WTC11 (cell line): ENCODE results near the gene CSF1. TPM values are rescaled to one million over a fixed set of nuclear protein-coding genes. Genes with fewer than 3 reads are reported as not detected.
"Not testable (repeated sequence)": the region's sequence is repeated elsewhere in the genome, so short reads cannot be mapped to it uniquely, and the experiment has no call there.

ENCODE experiments used
- ATAC-seq: fragments of 200-7000 bp; cut with Tn5 transposase; 2 replicates; pipeline ENCODE4 v1.10.0; 2021; ENCODE audit warnings: mild to moderate bottlenecking, moderate library complexity
- CTCF ChIA-PET: fragments of 300-600 bp; sonication (Branson Sonifier 250); formaldehyde crosslinking; loops from one replicate; lab custom pipeline; 2021; ENCODE audit warnings: antibody characterized with exemption; lab: Charles Lee
- POLR2A ChIA-PET: fragments of 350-600 bp; sonication (Branson Sonifier 250); formaldehyde crosslinking; loops from one replicate; lab custom pipeline; 2021; ENCODE audit warnings: antibody characterized with exemption; lab: Charles Lee
- DNase-seq: peaks from one replicate; pipeline ENCODE4 v3.0.0; 2021; ENCODE audit warnings: low spot score
- H3K27ac Mint-ChIP-seq: 2 replicates; pipeline ENCODE4 v1.8.0; 2021; ENCODE audit warnings: mixed read lengths
- H3K27me3 Mint-ChIP-seq: 2 replicates; pipeline ENCODE4 v1.8.0; 2021; ENCODE audit warnings: low read depth, mild to moderate bottlenecking, moderate library complexity, mixed read lengths
- H3K36me3 Mint-ChIP-seq: 2 replicates; pipeline ENCODE4 v1.8.0; 2021; ENCODE audit warnings: mixed read lengths
- H3K4me1 Mint-ChIP-seq: 2 replicates; pipeline ENCODE4 v1.8.0; 2022; ENCODE audit warnings: mixed read lengths
- H3K4me3 Mint-ChIP-seq: 2 replicates; pipeline ENCODE4 v1.8.0; 2021; ENCODE audit warnings: mild to moderate bottlenecking, moderate library complexity, mixed read lengths
- H3K9me3 Mint-ChIP-seq: 2 replicates; pipeline ENCODE4 v1.8.0; 2021; ENCODE audit warnings: mixed read lengths
- E2F5 ChIP-seq: sonication (generic); formaldehyde crosslinking; IDR thresholded peaks from 2 replicates; pipeline ENCODE4 v1.8.1; 2022; ENCODE audit warnings: mild to moderate bottlenecking, moderate library complexity, missing genetic modification reagents
- ESRRA ChIP-seq: sonication (generic); formaldehyde crosslinking; IDR thresholded peaks from 2 replicates; pipeline ENCODE4 v1.8.1; 2022; ENCODE audit warnings: mild to moderate bottlenecking, missing genetic modification reagents, borderline replicate concordance
- FOXP1 ChIP-seq: sonication (generic); formaldehyde crosslinking; IDR thresholded peaks from 2 replicates; pipeline ENCODE4 v1.8.0; 2022; ENCODE audit warnings: missing genetic modification reagents, mild to moderate bottlenecking, moderate library complexity, borderline replicate concordance
- GABPB1 ChIP-seq: sonication (generic); formaldehyde crosslinking; IDR thresholded peaks from 2 replicates; pipeline ENCODE4 v1.8.1; 2023; ENCODE audit warnings: mild to moderate bottlenecking, missing genetic modification reagents
- GTF2I ChIP-seq: fragments of 250-450 bp; sonication (Bioruptor Pico); conservative IDR thresholded peaks from 2 replicates; pipeline ENCODE4 v1.4.0; 2021; ENCODE audit warnings: mild to moderate bottlenecking
- IRF2 ChIP-seq: sonication (generic); formaldehyde crosslinking; IDR thresholded peaks from 2 replicates; pipeline ENCODE4 v1.8.0; 2022; ENCODE audit warnings: low read depth, missing genetic modification reagents, borderline replicate concordance
- KAT7 ChIP-seq: sonication (generic); formaldehyde crosslinking; IDR thresholded peaks from 2 replicates; pipeline ENCODE4 v1.8.1; 2023; ENCODE audit warnings: missing genetic modification reagents, mild to moderate bottlenecking, borderline replicate concordance
- NFE2L1 ChIP-seq: sonication (generic); formaldehyde crosslinking; IDR thresholded peaks from 2 replicates; pipeline ENCODE4 v1.8.1; 2023; ENCODE audit warnings: missing genetic modification reagents
- NFYB ChIP-seq: sonication (generic); formaldehyde crosslinking; conservative IDR thresholded peaks from 2 replicates; pipeline ENCODE4 v1.8.0; 2022; ENCODE audit warnings: low read depth, missing genetic modification reagents
- NR2C2 ChIP-seq: sonication (generic); formaldehyde crosslinking; IDR thresholded peaks from 2 replicates; pipeline ENCODE4 v1.8.0; 2022; ENCODE audit warnings: mild to moderate bottlenecking, missing genetic modification reagents
- NR3C1 ChIP-seq: sonication (generic); formaldehyde crosslinking; conservative IDR thresholded peaks from 2 replicates; pipeline ENCODE4 v1.8.1; 2023; ENCODE audit warnings: low read depth, mild to moderate bottlenecking, missing genetic modification reagents
- OVOL2 ChIP-seq: fragments of 250-450 bp; sonication (Bioruptor Pico); IDR thresholded peaks from 2 replicates; pipeline ENCODE4 v1.9.0; 2021; ENCODE audit warnings: mild to moderate bottlenecking, borderline replicate concordance
- PRRX2 ChIP-seq: fragments of 250-450 bp; sonication (Bioruptor Pico); IDR thresholded peaks from 2 replicates; pipeline ENCODE4 v1.8.0; 2021; ENCODE audit warnings: mild to moderate bottlenecking
- RELA ChIP-seq: sonication (generic); formaldehyde crosslinking; IDR thresholded peaks from 2 replicates; pipeline ENCODE4 v1.8.1; 2022; ENCODE audit warnings: missing genetic modification reagents, mild to moderate bottlenecking, borderline replicate concordance
- SMAD3 ChIP-seq: sonication (generic); formaldehyde crosslinking; IDR thresholded peaks from 2 replicates; pipeline ENCODE4 v1.8.0; 2022; ENCODE audit warnings: missing genetic modification reagents, mild to moderate bottlenecking, borderline replicate concordance
- SMAD4 ChIP-seq: sonication (generic); formaldehyde crosslinking; IDR thresholded peaks from 2 replicates; pipeline ENCODE4 v1.8.0; 2022; ENCODE audit warnings: mild to moderate bottlenecking, missing genetic modification reagents
- SOX15 ChIP-seq: fragments of 250-450 bp; sonication (Bioruptor Pico); IDR thresholded peaks from 2 replicates; pipeline ENCODE4 v1.9.0; 2021; ENCODE audit warnings: mild to moderate bottlenecking
- TP53 ChIP-seq: sonication (generic); formaldehyde crosslinking; IDR thresholded peaks from 2 replicates; pipeline ENCODE4 v1.8.1; 2023; ENCODE audit warnings: mild to moderate bottlenecking, missing genetic modification reagents
- ZBTB21 ChIP-seq: sonication (generic); formaldehyde crosslinking; IDR thresholded peaks from 2 replicates; pipeline ENCODE4 v1.8.1; 2023; ENCODE audit warnings: mild to moderate bottlenecking, missing genetic modification reagents, borderline replicate concordance
- ZNF317 ChIP-seq: sonication (generic); formaldehyde crosslinking; IDR thresholded peaks from 2 replicates; pipeline ENCODE4 v1.8.1; 2023; ENCODE audit warnings: low read depth, mild to moderate bottlenecking, moderate library complexity, missing genetic modification reagents, borderline replicate concordance
- ZNF396 ChIP-seq: fragments of 250-450 bp; sonication (Bioruptor Pico); IDR thresholded peaks from 2 replicates; pipeline ENCODE4 v1.8.0; 2021; ENCODE audit warnings: mild to moderate bottlenecking, moderate library complexity, borderline replicate concordance
- ZNF416 ChIP-seq: fragments of 250-450 bp; sonication (Bioruptor Pico); IDR thresholded peaks from 2 replicates; pipeline ENCODE4 v1.9.0; 2021; ENCODE audit warnings: mild to moderate bottlenecking, inconsistent platforms
- ZNF425 ChIP-seq: fragments of 250-450 bp; sonication (Bioruptor Pico); conservative IDR thresholded peaks from 2 replicates; pipeline ENCODE4 v1.9.0; 2021; ENCODE audit warnings: mild to moderate bottlenecking
- ZNF512 ChIP-seq: sonication (generic); formaldehyde crosslinking; IDR thresholded peaks from 2 replicates; pipeline ENCODE4 v1.8.1; 2022; ENCODE audit warnings: missing genetic modification reagents, borderline replicate concordance
- total RNA-seq: library from RNA; stranded (reverse); gene quantifications from 3 replicates; pipeline ENCODE4 v1.2.3, GENCODE V29; 2021
- TF ChIP-seq, protein P1 (sequence below): sonication (generic); formaldehyde crosslinking; IDR thresholded peaks from 2 replicates; pipeline ENCODE4 v1.8.0; 2022; ENCODE audit warnings: mild to moderate bottlenecking, missing genetic modification reagents
- TF ChIP-seq, protein P2 (sequence below): sonication (generic); formaldehyde crosslinking; IDR thresholded peaks from 2 replicates; pipeline ENCODE4 v1.8.0; 2022; ENCODE audit warnings: mild to moderate bottlenecking, missing genetic modification reagents

The CSF1 gene
- total RNA-seq, 1 experiment from 2014 or later: 3.0 TPM

GRCh38 chr1:109948285-109948630 is 37.6 kb downstream of the CSF1 start (continued):
- no peak for TF ChIP-seq ZNF396 (CRISPR knock-in tag)
- TF ChIP-seq, all 79 proteins: peak for 0

- H3K4me3 Mint-ChIP-seq: no peak overlapping the region
- no peak overlapping the region for H3K27ac Mint-ChIP-seq
- CTCF ChIA-PET: no interaction called here
- H3K36me3 Mint-ChIP-seq: no peaks in the 10 kb centered on the region
- POLR2A ChIA-PET: no interaction called here
- H3K9me3 Mint-ChIP-seq: peaks cover 3% of the 10 kb centered on the region
- ATAC-seq (no peak), DNase-seq (no peak)
- peaks cover 6% of the 10 kb centered on the region; the same call in 1 of the 2 replicates for H3K4me1 Mint-ChIP-seq
- TF ChIP-seq ZNF512 (CRISPR knock-in tag) (no peak), SOX15 (CRISPR knock-in tag) (no peak), OVOL2 (CRISPR knock-in tag) (no peak), FOXP1 (CRISPR knock-in tag) (no peak), KAT7 (CRISPR knock-in tag) (no peak), ZBTB21 (CRISPR knock-in tag) (no peak), NFE2L1 (CRISPR knock-in tag) (no peak), IRF2 (CRISPR knock-in tag) (no peak), ESRRA (CRISPR knock-in tag) (no peak)
- TF ChIP-seq, protein P1, sequence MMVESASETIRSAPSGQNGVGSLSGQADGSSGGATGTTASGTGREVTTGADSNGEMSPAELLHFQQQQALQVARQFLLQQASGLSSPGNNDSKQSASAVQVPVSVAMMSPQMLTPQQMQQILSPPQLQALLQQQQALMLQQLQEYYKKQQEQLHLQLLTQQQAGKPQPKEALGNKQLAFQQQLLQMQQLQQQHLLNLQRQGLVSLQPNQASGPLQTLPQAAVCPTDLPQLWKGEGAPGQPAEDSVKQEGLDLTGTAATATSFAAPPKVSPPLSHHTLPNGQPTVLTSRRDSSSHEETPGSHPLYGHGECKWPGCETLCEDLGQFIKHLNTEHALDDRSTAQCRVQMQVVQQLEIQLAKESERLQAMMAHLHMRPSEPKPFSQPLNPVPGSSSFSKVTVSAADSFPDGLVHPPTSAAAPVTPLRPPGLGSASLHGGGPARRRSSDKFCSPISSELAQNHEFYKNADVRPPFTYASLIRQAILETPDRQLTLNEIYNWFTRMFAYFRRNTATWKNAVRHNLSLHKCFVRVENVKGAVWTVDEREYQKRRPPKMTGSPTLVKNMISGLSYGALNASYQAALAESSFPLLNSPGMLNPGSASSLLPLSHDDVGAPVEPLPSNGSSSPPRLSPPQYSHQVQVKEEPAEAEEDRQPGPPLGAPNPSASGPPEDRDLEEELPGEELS (CRISPR knock-in tag): no peak
- H3K27me3 Mint-ChIP-seq: peaks cover 2% of the 10 kb centered on the region; the same call in 1 of the 2 replicates
Measured at GRCh38 chr1:109950038-109950437, 39.4 kb downstream of the CSF1 start.

DNA sequence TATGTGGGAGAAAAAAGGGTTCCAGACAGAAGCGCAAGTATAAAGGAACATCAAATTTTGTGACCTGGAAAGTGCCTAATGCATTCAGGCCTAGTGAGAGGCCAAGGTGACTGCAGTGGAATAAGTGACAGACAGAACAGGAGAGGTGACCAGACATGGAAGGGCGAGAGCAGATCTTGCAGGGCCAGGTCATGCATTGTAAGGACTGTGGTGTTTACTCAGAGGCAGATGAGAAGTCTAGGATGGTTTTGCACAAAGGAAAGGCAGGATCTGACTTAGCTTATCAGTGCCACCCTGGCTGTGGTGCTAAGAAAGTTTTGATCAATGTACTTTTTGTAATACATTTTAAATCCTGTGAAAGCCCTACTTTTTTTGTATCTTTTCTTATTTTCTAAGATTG is 39.9 kb downstream of the CSF1 start:
- ChIA-PET CTCF (no interaction called here), POLR2A (no interaction called here)
- no peak overlapping the region for H3K27ac Mint-ChIP-seq
- H3K4me1 Mint-ChIP-seq: peaks cover 6% of the 10 kb centered on the region; the same call in 1 of the 2 replicates
- no peak for DNase-seq
- TF ChIP-seq GTF2I (CRISPR knock-in tag) (no peak), TP53 (CRISPR knock-in tag) (no peak), NFYB (CRISPR knock-in tag) (no peak), GABPB1 (CRISPR knock-in tag) (no peak), IRF2 (CRISPR knock-in tag) (no peak), RELA (CRISPR knock-in tag) (no peak), NR3C1 (CRISPR knock-in tag) (no peak), ZNF416 (CRISPR knock-in tag) (no peak), E2F5 (CRISPR knock-in tag) (no peak), SMAD4 (no peak), PRRX2 (no peak), ZNF425 (CRISPR knock-in tag) (no peak), NR2C2 (CRISPR knock-in tag) (no peak), ZNF317 (CRISPR knock-in tag) (no peak), SMAD3 (CRISPR knock-in tag) (no peak)
- TF ChIP-seq, protein P2, sequence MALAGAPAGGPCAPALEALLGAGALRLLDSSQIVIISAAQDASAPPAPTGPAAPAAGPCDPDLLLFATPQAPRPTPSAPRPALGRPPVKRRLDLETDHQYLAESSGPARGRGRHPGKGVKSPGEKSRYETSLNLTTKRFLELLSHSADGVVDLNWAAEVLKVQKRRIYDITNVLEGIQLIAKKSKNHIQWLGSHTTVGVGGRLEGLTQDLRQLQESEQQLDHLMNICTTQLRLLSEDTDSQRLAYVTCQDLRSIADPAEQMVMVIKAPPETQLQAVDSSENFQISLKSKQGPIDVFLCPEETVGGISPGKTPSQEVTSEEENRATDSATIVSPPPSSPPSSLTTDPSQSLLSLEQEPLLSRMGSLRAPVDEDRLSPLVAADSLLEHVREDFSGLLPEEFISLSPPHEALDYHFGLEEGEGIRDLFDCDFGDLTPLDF (CRISPR knock-in tag): no peak
- peaks cover 7% of the 10 kb centered on the region for H3K27me3 Mint-ChIP-seq
- no peak for ATAC-seq
- H3K9me3 Mint-ChIP-seq: peaks cover 4% of the 10 kb centered on the region; the same call in 1 of the 2 replicates
- no peak overlapping the region for H3K4me3 Mint-ChIP-seq
- H3K36me3 Mint-ChIP-seq: no peaks in the 10 kb centered on the region

- H3K4me3 Mint-ChIP-seq, ATAC-seq, CTCF ChIA-PET, H3K4me1 Mint-ChIP-seq, POLR2A ChIA-PET, DNase-seq, H3K27ac Mint-ChIP-seq, H3K36me3 Mint-ChIP-seq, H3K9me3 Mint-ChIP-seq: not testable (repeated sequence)
- peaks cover 12% of the 10 kb centered on the region for H3K27me3 Mint-ChIP-seq
Measured at GRCh38 chr1:109951501-109951900, 40.9 kb downstream of the CSF1 start.
